Left renal pelvis (tissue), 4 donors: ENCODE data around the gene TCEAL5. TPM values are rescaled to one million over a fixed set of nuclear protein-coding genes. Genes with fewer than 3 reads are reported as not detected.
"Not testable (repeated sequence)": the region's sequence is repeated elsewhere in the genome, so short reads cannot be mapped to it uniquely, and the experiment has no call there.

ENCODE experiments used
- DNase-seq, 4 donors: peaks; one replicate each; pipeline ENCODE4 v3.0.0-alpha.2; 2013; ENCODE audit warnings: low read depth in 4 of 4, low spot score in 3 of 4
- polyA plus RNA-seq, 4 donors: library from polyadenylated mRNA; unstranded; fragments of 120-200 nt; gene quantifications; one replicate each; pipeline ENCODE4 v1.2.1, GENCODE V29; 2013; ENCODE audit not compliant: insufficient read length in 4 of 4

The TCEAL5 gene
- polyA plus RNA-seq = 10 to 100 TPM; 12.0 to 21.7 (median 16.5) TPM

GRCh38 chrX:103276581-103277002 is at the start of gene TCEAL5:
Gene TCEAL5, minus strand, starts transcription at chrX:103276750. Its CDS starts 2,187 bp downstream, at chrX:103274563.
- no peak for DNase-seq

DNA sequence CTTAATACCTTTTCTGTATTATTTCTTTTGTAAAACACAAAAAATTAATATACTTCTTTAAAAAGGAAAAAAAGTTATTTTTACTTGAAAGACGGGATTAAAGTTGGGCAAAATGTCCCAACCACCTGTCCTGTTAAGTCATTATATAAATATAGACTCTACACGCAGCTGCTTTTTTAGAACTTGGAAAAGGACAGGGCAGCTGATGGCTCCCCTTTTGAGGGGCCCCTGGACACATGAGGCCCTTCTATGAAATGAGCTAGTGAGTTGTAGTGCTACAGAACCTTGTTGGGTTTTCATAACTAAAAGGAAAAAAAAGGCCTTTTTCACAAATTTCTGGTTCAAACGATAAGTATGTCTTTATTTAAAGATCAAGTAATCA is 34.8 kb upstream of the TCEAL5 start:
- no peak for DNase-seq

DNA sequence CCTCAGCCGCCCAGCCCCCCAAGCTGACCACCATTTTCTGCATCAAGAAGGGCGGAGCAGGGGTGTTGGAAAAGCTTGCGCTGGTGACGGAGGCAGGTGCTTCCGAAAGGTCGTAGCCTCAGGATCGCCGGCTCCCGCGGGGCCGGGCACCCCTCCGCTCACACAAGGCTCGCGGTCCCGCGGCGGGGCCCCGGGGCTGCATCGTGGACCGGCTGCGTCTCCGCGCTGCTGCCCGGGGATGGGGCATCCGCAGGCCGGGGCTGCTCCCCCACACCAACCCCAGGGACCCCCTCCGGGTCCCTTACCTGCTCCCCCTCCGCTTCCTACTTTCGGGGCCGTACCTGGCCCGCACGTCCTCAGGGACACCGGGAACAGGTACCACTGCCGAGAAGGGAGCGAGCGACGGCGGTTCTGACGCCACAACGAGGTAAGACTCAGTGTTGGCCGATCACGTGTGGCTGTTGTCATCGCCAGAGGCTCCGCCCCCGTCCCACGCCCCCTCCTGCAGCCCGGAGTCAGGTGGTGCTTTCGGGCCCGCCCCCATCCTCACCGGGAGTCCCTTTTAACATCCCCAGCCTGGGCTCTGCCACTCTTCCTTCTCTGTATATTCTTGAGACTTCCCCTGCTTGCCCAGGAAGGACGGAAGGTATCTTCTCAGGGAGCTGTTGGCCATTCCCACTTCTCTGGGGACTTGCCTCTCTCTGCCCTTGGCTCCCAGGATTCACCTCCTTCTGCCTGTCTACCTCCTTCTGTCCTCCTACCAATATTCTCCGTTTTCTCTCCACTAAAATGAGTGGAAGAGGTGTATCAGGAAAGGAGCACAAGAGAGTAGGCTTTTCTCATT is 34.2 kb upstream of the TCEAL5 start, which contains the start of gene BEX2:
Gene BEX2 (minus strand): TSS at position 436 of the 844 bp plus-strand sequence. CDS start 1,014 bp downstream, outside the sequence.
- DNase-seq = no peak

DNA sequence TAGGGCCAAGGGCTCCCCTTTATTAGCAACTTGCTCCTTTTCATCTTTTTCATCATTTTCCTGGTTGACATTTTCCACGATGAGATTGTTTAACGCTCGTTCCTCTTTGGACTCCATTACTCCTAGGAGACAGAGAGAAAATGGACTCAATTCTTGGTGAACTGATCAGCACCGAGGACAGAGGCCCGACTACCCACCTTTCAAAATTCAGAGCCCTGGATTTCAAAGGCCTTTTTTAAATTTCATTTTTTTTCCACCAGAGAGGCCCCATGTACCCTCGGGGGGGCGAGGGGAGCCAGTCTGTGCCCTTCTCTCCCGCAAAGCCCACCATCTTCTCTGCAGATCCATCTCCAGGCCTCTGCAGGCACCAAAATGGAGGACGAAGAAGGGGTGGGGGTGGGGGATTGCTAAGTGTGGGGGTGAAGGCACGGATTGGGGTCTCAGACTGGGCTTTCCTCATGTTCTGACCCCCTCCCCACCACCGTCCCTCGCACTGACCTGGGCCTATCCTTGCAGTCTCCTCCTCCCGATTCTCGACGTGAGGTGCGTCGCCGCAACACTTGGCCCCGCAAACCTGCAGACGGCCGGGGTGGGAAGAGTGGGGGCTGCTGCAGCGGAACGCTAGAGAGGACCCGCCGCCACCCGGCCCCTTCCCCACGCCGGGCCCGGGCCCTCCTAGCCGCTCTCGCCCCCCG is 33.5 kb upstream of the TCEAL5 start:
- DNase-seq = no peak

DNA sequence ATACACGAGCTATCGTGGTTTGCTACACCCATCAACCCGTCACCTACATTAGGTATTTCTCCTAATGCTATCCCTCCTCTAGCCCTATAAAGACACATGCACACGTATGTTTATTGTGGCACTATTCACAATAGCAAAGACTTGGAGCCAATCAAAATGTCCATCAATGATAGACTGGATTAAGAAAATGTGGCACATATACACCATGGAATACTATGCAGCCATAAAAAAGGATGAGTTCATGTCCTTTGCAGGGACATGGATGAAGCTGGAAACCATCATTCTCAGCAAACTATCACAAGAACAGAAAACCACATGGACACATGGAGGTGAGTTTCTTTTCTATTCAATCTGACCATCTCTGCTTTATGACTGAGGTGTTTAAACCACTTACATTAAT is 29.1 kb upstream of the TCEAL5 start:
- not testable (repeated sequence) for DNase-seq

GRCh38 chrX:103304705-103305104 is 28.2 kb upstream of the TCEAL5 start:
- DNase-seq = no peak

- DNase-seq = no peak
Measured at GRCh38 chrX:103293118-103293517, 16.6 kb upstream of the TCEAL5 start.

DNA sequence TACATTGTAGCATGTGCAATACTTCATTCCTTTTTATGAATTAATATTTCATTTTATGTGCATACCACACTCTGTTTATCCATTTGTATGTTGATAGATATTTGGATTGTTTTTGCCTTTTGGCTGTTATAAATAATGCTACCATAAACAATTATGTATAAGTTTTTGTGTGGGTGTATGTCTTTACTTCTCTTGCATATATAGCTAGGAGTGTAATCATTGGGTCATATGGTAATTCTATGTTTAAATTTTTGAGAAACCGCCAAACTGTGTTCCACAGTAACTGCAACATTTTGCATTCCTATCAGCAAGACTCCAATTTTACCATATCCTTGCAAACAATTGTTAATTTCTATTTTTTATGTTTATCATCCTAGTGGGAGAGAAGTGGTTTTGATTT is 3.1 kb upstream of the TCEAL5 start:
- DNase-seq = no peak

- DNase-seq = no peak
Measured at GRCh38 chrX:103275947-103276567, 493 bp downstream of the TCEAL5 start.

GRCh38 chrX:103274284-103274683 is 2.3 kb downstream of the TCEAL5 start:
- DNase-seq = no peak

GRCh38 chrX:103258275-103258674 is 18.3 kb downstream of the TCEAL5 start:
- DNase-seq = no peak

DNA sequence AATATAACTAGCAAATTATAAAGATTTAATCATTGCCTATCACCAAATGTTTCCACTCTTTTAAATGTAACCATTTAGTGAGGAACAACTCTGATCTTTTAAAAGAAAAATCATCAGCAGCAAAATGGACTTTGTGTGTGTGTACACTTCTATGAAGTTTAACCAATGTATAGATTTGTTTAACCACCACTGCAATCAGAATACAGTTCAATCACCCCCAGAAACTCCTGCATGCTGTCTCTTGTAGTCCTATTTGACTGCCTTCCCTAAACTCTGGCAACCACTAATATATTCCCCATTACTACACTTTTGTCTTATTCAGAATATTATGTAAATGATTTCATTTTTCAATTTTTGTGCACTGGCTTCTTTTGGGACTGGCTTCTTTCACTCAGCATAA is 19.9 kb downstream of the TCEAL5 start:
- DNase-seq = no peak

- peak; percentile 68 to 73 (median 70) for DNase-seq
Measured at GRCh38 chrX:103254921-103255493, 21.5 kb downstream of the TCEAL5 start, which contains the start of gene TCEAL8. Gene TCEAL8, minus strand, starts transcription at chrX:103255155. Its CDS starts 1,176 bp downstream, at chrX:103253979.

DNA sequence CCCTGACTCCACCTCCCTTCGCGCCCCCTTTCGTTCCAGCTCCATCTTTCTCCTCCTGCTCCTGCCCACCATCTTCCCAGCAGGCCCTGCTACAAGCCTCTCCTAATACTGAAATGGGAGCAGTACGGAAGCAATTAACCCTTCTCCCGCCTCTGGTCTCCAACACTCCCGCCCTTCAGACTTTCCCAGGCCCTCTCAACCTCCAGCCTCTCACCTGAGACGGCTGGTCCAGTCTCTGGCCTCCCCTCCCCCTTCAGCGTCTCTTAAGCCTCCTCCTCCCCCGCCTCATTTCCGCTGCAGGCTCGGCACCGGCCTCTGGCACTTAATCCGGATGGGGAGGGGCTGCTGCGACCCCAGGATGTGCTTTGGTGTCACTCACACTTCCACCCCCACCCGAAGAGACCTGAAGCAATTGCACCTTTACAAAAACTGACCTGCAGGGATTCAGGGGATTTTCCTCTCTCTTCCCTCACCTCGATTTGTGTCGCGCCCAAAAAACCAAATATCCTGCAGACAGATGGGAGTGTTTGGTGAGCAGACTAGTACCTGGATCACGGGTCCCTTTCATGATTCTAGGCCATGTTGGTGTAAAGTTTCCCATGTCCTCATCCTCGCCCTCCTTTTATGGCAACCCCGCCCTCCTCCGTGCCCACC is 22.3 kb downstream of the TCEAL5 start:
- DNase-seq = peak; percentile 68 to 76 (median 72)

DNA sequence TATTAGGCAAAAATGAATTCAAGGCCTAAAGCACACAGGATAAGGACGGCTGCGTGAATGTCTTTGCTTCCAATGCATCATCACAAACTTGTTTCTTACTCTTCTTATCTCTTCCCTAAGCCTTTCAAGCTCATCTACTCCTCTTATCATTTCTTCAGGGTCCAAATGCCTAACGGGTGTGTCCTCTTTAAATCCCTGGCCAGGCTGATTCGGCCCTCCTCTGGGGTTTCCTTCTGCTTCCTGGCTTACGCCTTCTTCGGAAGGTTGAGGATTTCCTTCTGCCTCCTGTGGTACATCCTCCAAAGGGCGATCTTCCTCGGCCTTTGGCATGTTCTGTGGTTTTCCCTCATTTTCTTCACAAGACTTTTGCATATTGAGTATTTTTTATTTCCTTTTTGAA is 22.9 kb downstream of the TCEAL5 start:
- no peak for DNase-seq

- no peak for DNase-seq
Measured at GRCh38 chrX:103250977-103251376, 25.6 kb downstream of the TCEAL5 start.

DNA sequence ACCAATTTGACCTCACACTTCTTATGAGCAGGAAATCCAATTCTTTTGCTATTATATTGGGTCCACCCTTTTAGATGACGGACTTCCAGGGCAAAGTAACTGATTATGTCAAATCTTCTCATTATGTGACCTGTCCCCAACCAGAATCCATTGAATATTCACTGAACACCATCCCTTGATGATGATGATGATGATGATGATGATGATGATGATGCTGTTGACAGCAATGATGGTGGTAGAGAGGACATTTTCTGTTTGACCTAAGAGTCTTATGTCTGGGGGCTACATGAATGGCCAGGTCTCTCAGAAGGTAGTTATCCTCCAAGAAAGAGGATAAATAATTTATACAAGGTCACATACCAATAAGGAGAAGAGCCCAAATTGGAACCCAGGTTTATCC is 26.7 kb downstream of the TCEAL5 start:
- DNase-seq = no peak

GRCh38 chrX:103248553-103248952 is 28.0 kb downstream of the TCEAL5 start:
- DNase-seq = no peak

DNA sequence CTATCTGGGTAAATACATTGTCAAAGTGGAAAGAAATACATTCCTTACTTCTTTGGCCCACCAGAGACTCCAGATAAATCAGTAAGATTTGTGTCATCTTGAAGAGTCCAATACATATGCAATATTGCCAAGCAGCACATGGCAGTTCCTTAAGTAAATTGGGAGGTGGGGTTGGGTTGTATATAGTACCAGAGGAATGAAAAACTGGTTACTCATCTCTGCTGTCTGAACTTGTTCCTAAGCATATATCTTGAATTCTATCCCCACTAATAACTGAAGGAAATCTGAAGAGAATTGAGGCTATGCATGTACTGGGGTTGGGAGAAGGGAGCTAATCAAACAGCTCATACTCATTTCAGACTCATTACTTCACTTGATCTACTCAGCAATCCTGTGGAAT is 36.4 kb downstream of the TCEAL5 start:
- DNase-seq = no peak

- DNase-seq = no peak
Measured at GRCh38 chrX:103236296-103236695, 40.3 kb downstream of the TCEAL5 start.
